Stimulated activated CD4-positive, alpha-beta T cell treated with anti-CD3 and anti-CD28 coated beads, Interleukin-1b, Interleukin-23, amount 100 ng/mL, for 1 hour (primary cell): Measurements from ENCODE around the gene ABCG5.

ENCODE experiments used
- DNase-seq, 2 donors: peaks; one replicate each; pipeline ENCODE4 v3.0.0-alpha.2; 2020; ENCODE audit warnings: low read depth in 2 of 2

Gene ABCG5

GRCh38 chr2:43841949-43842865, 3.6 kb upstream of the ABCG5 start:
- no peak for DNase-seq

GRCh38 chr2:43840965-43841364, 2.3 kb upstream of the ABCG5 start:
- no peak for DNase-seq

GRCh38 chr2:43839776-43840564, 1.3 kb upstream of the ABCG5 start:
- no peak for DNase-seq

- no peak for DNase-seq
These were observed 644 bp downstream of the ABCG5 start for GRCh38 chr2:43837831-43838559.

- DNase-seq: no peak
These were observed 1.6 kb downstream of the ABCG5 start for GRCh38 chr2:43837033-43837432.

GRCh38 chr2:43832457-43832856, 6.2 kb downstream of the ABCG5 start:
- no peak for DNase-seq

- no peak for DNase-seq
These were observed 6.9 kb downstream of the ABCG5 start for GRCh38 chr2:43831543-43832294.

- no peak for DNase-seq
These were observed 12.1 kb downstream of the ABCG5 start for GRCh38 chr2:43826305-43827250.

GRCh38 chr2:43825841-43826240, 12.8 kb downstream of the ABCG5 start:
- DNase-seq: no peak

GRCh38 chr2:43824951-43825493, 13.6 kb downstream of the ABCG5 start:
- no peak for DNase-seq

GRCh38 chr2:43824512-43824911, 14.1 kb downstream of the ABCG5 start:
- DNase-seq: no peak

- DNase-seq: no peak
These were observed 14.9 kb downstream of the ABCG5 start for GRCh38 chr2:43823751-43824150.

GRCh38 chr2:43822839-43823238, 15.8 kb downstream of the ABCG5 start:
- DNase-seq: no peak

- DNase-seq: no peak
These were observed 19.0 kb downstream of the ABCG5 start for GRCh38 chr2:43819491-43820163.

- DNase-seq: no peak
These were observed 19.9 kb downstream of the ABCG5 start for GRCh38 chr2:43818761-43819160.

- DNase-seq: no peak
These were observed 23.9 kb downstream of the ABCG5 start for GRCh38 chr2:43814711-43815110.

- no peak for DNase-seq
These were observed 25.7 kb downstream of the ABCG5 start for GRCh38 chr2:43812947-43813346.

- no peak for DNase-seq
These were observed 26.6 kb downstream of the ABCG5 start for GRCh38 chr2:43812006-43812405.

GRCh38 chr2:43810888-43811287, 27.8 kb downstream of the ABCG5 start:
- DNase-seq: no peak
